ENCODE results near the gene ALPK3.

The ALPK3 gene

GRCh38 chr15:84893607-84894006 is 76.5 kb downstream of the ALPK3 start:
- DNase-seq (ENCODE audit: low read depth) = no peak

GRCh38 chr15:84894736-84895425 is 77.7 kb downstream of the ALPK3 start:
- DNase-seq (ENCODE audit: low read depth) = no peak

- DNase-seq (ENCODE audit: low read depth) = no peak
Measured at GRCh38 chr15:84898761-84899160, 81.6 kb downstream of the ALPK3 start.

GRCh38 chr15:84899750-84900149 is 82.6 kb downstream of the ALPK3 start:
- DNase-seq (ENCODE audit: low read depth) = no peak

GRCh38 chr15:84901540-84901939 is 84.4 kb downstream of the ALPK3 start:
- DNase-seq (ENCODE audit: low read depth) = no peak

- no peak for DNase-seq (ENCODE audit: low read depth)
Measured at GRCh38 chr15:84903751-84904150, 86.6 kb downstream of the ALPK3 start.

- DNase-seq (ENCODE audit: low read depth) = no peak
Measured at GRCh38 chr15:84904419-84904818, 87.3 kb downstream of the ALPK3 start.

GRCh38 chr15:84905016-84905916 is 88.1 kb downstream of the ALPK3 start:
- no peak for DNase-seq (ENCODE audit: low read depth)

- no peak for DNase-seq (ENCODE audit: low read depth)
Measured at GRCh38 chr15:84907731-84908130, 90.6 kb downstream of the ALPK3 start.

GRCh38 chr15:84908564-84908963 is 91.4 kb downstream of the ALPK3 start:
- DNase-seq (ENCODE audit: low read depth) = no peak

- DNase-seq (ENCODE audit: low read depth) = no peak
Measured at GRCh38 chr15:84909029-84909428, 91.9 kb downstream of the ALPK3 start.

- DNase-seq (ENCODE audit: low read depth) = no peak
Measured at GRCh38 chr15:84909782-84910181, 92.6 kb downstream of the ALPK3 start.

GRCh38 chr15:84910928-84911623 is 93.9 kb downstream of the ALPK3 start:
- no peak for DNase-seq (ENCODE audit: low read depth)

GRCh38 chr15:84911879-84912660 is 94.9 kb downstream of the ALPK3 start:
- no peak for DNase-seq (ENCODE audit: low read depth)

GRCh38 chr15:84913360-84913723 is 96.2 kb downstream of the ALPK3 start:
- no peak for DNase-seq (ENCODE audit: low read depth)

- no peak for DNase-seq (ENCODE audit: low read depth)
Measured at GRCh38 chr15:84914351-84914750, 97.2 kb downstream of the ALPK3 start.

- peak; percentile 54 for DNase-seq (ENCODE audit: low read depth)
Measured at GRCh38 chr15:84914909-84915605, 97.9 kb downstream of the ALPK3 start.

GRCh38 chr15:84915606-84915958 is 98.4 kb downstream of the ALPK3 start:
- DNase-seq (ENCODE audit: low read depth) = no peak

GRCh38 chr15:84917452-84917851 is 100.3 kb downstream of the ALPK3 start:
- DNase-seq (ENCODE audit: low read depth) = no peak

- DNase-seq (ENCODE audit: low read depth) = no peak
Measured at GRCh38 chr15:84919106-84919667, 102.0 kb downstream of the ALPK3 start.

GRCh38 chr15:84921121-84921520 is 104.0 kb downstream of the ALPK3 start:
- DNase-seq (ENCODE audit: low read depth) = no peak
